Left lung (tissue), 10 donors: ENCODE results near the gene TMOD1. TPM values are rescaled to one million over a fixed set of nuclear protein-coding genes. Genes with fewer than 3 reads are reported as not detected.

ENCODE experiments used
- ATAC-seq: fragments of 200-7000 bp; cut with Tn5 transposase; one replicate; pipeline ENCODE4 v1.9.1; 2020; ENCODE audit warnings: moderate library complexity
- DNase-seq, 4 donors: peaks; one replicate each; pipeline ENCODE4 v3.0.0-alpha.2; 2013 to 2020
- H3K27ac ChIP-seq, 2 donors: fragments of 200-600 bp; sonication (generic) in 1 of 2; one replicate each; pipeline versions ENCODE4 v1.5.0 to v1.8.0; 2020 to 2021
- H3K27me3 ChIP-seq, 2 donors: fragments of 200-600 bp; sonication (generic) in 1 of 2; one replicate each; pipeline versions ENCODE4 v1.5.0 to v1.8.0; 2020 to 2021
- H3K36me3 ChIP-seq, 2 donors: fragments of 200-600 bp; sonication (generic) in 1 of 2; one replicate each; pipeline versions ENCODE4 v1.5.0 to v1.8.0; 2020 to 2021
- H3K4me1 ChIP-seq, 2 donors: fragments of 200-600 bp; one replicate each; pipeline ENCODE4 v1.8.0; 2021
- H3K4me3 ChIP-seq, 2 donors: fragments of 200-600 bp; sonication (generic) in 1 of 2; one replicate each; pipeline versions ENCODE4 v1.5.0 to v1.8.0; 2020 to 2021; ENCODE audit warnings: mild to moderate bottlenecking in 1 of 2
- H3K9me3 ChIP-seq, 2 donors: fragments of 200-600 bp; sonication (generic) in 1 of 2; one replicate each; pipeline versions ENCODE4 v1.5.0 to v1.8.0; 2020 to 2021
- CTCF ChIP-seq, 2 donors: fragments of 200-600 bp; sonication (generic) in 1 of 2; IDR thresholded peaks; one replicate each; pipeline versions ENCODE4 v1.5.0 to v1.8.0; 2021; ENCODE audit warnings: antibody characterized with exemption in 2 of 2
- intact Hi-C, 2 donors: fragments of 100-400 bp; cut with DNase I; formaldehyde crosslinking; loops; one replicate each; pipeline versions ENCODE4 v1.11.2 to v1.14.2; 2022
- polyA plus RNA-seq, 6 donors: library from polyadenylated mRNA; unstranded; fragments of 120-200 nt; gene quantifications; one replicate each; pipeline ENCODE4 v1.2.1, GENCODE V29; 2013; ENCODE audit not compliant: insufficient read length in 6 of 6
- total RNA-seq, 2 donors: library from RNA; stranded (reverse); fragmentation: NEBNext Ultra II Directional; extraction: Animal tissue kit (Norgen Biotek cat#: 25700); gene quantifications; one replicate each; pipeline ENCODE4 v1.2.1, GENCODE V29; 2021
- donor health status: DM: no; HTN: yes; CAD: no.
- donor health status: DM: no; HTN: no; CAD: no.

TMOD1 gene
- total and polyA plus RNA-seq, 8 donors: 1.1 to 6.0 (median 2.5) TPM

GRCh38 chr9:97503862-97504210, 2.4 kb downstream of the TMOD1 start:
- ATAC-seq (no peak), DNase-seq (no peak)
- Histone ChIP-seq H3K4me3 (no peak overlapping the region), H3K4me1 (peaks cover 15 to 27% of the 10 kb centered on the region in 2 donors), H3K27ac (no peak overlapping the region), H3K36me3 (no peaks in the 10 kb centered on the region), H3K9me3 (no peaks in the 10 kb centered on the region), H3K27me3 (peaks cover 13 to 65% of the 10 kb centered on the region in 2 donors)
- TF ChIP-seq CTCF (IDR thresholded peaks at IDR 0.05): no peak
- intact Hi-C loops: no loop called here

- Histone ChIP-seq H3K27me3 (peaks cover 13 to 58% of the 10 kb centered on the region in 2 donors), H3K9me3 (no peaks in the 10 kb centered on the region), H3K4me1 (peaks cover 15 to 27% of the 10 kb centered on the region in 2 donors), H3K36me3 (no peaks in the 10 kb centered on the region), H3K27ac (no peak overlapping the region), H3K4me3 (no peak overlapping the region)
- intact Hi-C loops: no loop called here
- DNase-seq (no peak), ATAC-seq (no peak)
- TF ChIP-seq CTCF (IDR thresholded peaks at IDR 0.05): no peak
Observed at GRCh38 chr9:97504381-97505216, 3.1 kb downstream of the TMOD1 start.

GRCh38 chr9:97505845-97506244, 4.4 kb downstream of the TMOD1 start:
- DNase-seq: no peak
- H3K27me3 ChIP-seq: peaks cover 13 to 45% of the 10 kb centered on the region in 2 donors
- no peak for ATAC-seq
- intact Hi-C loops: no loop called here
- H3K27ac ChIP-seq: no peak overlapping the region
- H3K4me3 ChIP-seq: no peak overlapping the region
- H3K9me3 ChIP-seq: no peaks in the 10 kb centered on the region
- TF ChIP-seq CTCF (IDR thresholded peaks at IDR 0.05): no peak
- no peaks in the 10 kb centered on the region for H3K36me3 ChIP-seq
- peaks cover 15 to 24% of the 10 kb centered on the region in 2 donors for H3K4me1 ChIP-seq

GRCh38 chr9:97506306-97506705, 4.8 kb downstream of the TMOD1 start:
- H3K27ac ChIP-seq: no peak overlapping the region
- no peaks in the 10 kb centered on the region for H3K9me3 ChIP-seq
- intact Hi-C loops: no loop called here

More at GRCh38 chr9:97506306-97506705, 4.8 kb downstream of the TMOD1 start:
- Histone ChIP-seq H3K4me1 (peaks cover 15 to 19% of the 10 kb centered on the region in 2 donors), H3K27me3 (peaks cover 13 to 41% of the 10 kb centered on the region in 2 donors), H3K4me3 (no peak overlapping the region), H3K36me3 (no peaks in the 10 kb centered on the region)
- DNase-seq (no peak), ATAC-seq (no peak)
- no peak for TF ChIP-seq CTCF (IDR thresholded peaks at IDR 0.05)
